T-cell (primary cell): ENCODE measurements around the gene IL16. TPM values are rescaled to one million over a fixed set of nuclear protein-coding genes. Genes with fewer than 3 reads are reported as not detected.

ENCODE experiments used
- ATAC-seq, 4 experiments: fragments of 200-7000 bp in 3 of 4; fragments of 150-1000 bp in 1 of 4; cut with Tn5 transposase; replicated peaks in 1 of 4; 1 replicate in 3 of 4; 2 replicates in 1 of 4; pipeline ENCODE4 v1.10.0; 2021; ENCODE audit warnings: moderate library complexity in 3 of 4, mild to moderate bottlenecking in 2 of 4, moderate number of reproducible peaks in 1 of 4
- CTCF ChIA-PET, 2 donors: fragments of 300-600 bp; sonication (Branson Sonifier 250); formaldehyde crosslinking; loops; one replicate each; lab custom pipeline; 2022; ENCODE audit warnings: antibody characterized with exemption in 2 of 2; lab: Charles Lee
- POLR2A ChIA-PET, 2 donors: fragments of 300-600 bp; sonication (Branson Sonifier 250); formaldehyde crosslinking; loops; one replicate each; lab custom pipeline; 2022; ENCODE audit warnings: antibody characterized with exemption in 2 of 2; lab: Charles Lee
- DNase-seq, 35 experiments: peaks; one replicate each; pipeline versions ENCODE4 v3.0.0 to v3.0.0-alpha.2; 2013 to 2023
- H3K27ac ChIP-seq: one replicate; pipeline ENCODE4 v1.5.1; 2013; ENCODE audit warnings: low read length
- H3K27me3 ChIP-seq, 2 experiments: replicated peaks in 1 of 2; 1 replicate in 1 of 2; 2 replicates in 1 of 2; pipeline versions ENCODE4 v1.6.1 to v1.7.0; 2013; ENCODE audit warnings: low read length in 1 of 2, mixed read lengths in 1 of 2; ENCODE audit not compliant: control insufficient read depth in 2 of 2, insufficient read depth in 2 of 2; ENCODE audit errors: extremely low read depth in 1 of 2
- H3K36me3 ChIP-seq, 2 donors: 1 replicate in 1 of 2; 2 replicates in 1 of 2; pipeline versions ENCODE4 v1.6.1 to v1.7.0; 2013; ENCODE audit warnings: low read length in 1 of 2; ENCODE audit not compliant: control insufficient read depth in 2 of 2, insufficient read depth in 1 of 2; ENCODE audit errors: extremely low read depth in 1 of 2
- H3K4me1 ChIP-seq, 2 experiments: 1 replicate in 1 of 2; 2 replicates in 1 of 2; pipeline versions ENCODE4 v1.6.1 to v1.7.0; 2013; ENCODE audit warnings: low read length in 2 of 2, mixed read lengths in 1 of 2; ENCODE audit not compliant: insufficient read depth in 2 of 2, control insufficient read depth in 1 of 2; ENCODE audit errors: extremely low read depth in 1 of 2
- H3K4me3 ChIP-seq, 2 donors: 1 replicate in 1 of 2; 2 replicates in 1 of 2; pipeline versions ENCODE4 v1.5.1 to v1.7.0; 2013; ENCODE audit warnings: mild to moderate bottlenecking in 2 of 2, low read length in 1 of 2, moderate library complexity in 1 of 2; ENCODE audit not compliant: control insufficient read depth in 1 of 2; ENCODE audit errors: extremely low read depth in 1 of 2
- H3K9me3 ChIP-seq: 2 replicates; pipeline ENCODE4 v1.7.0; 2013
- H3K27ac Mint-ChIP-seq, 2 donors: one replicate each; pipeline ENCODE4 v1.8.0; 2020 to 2021; ENCODE audit warnings: mild to moderate bottlenecking in 2 of 2, mixed read lengths in 2 of 2
- H3K27me3 Mint-ChIP-seq, 2 donors: one replicate each; pipeline ENCODE4 v1.8.0; 2021 to 2022; ENCODE audit warnings: mixed read lengths in 2 of 2
- H3K36me3 Mint-ChIP-seq: one replicate; pipeline ENCODE4 v1.8.0; 2021; ENCODE audit warnings: mixed read lengths
- H3K4me1 Mint-ChIP-seq, 3 donors: one replicate each; pipeline ENCODE4 v1.8.0; 2020 to 2022; ENCODE audit warnings: mixed read lengths in 3 of 3, mild to moderate bottlenecking in 1 of 3
- H3K4me3 Mint-ChIP-seq, 3 donors: one replicate each; pipeline ENCODE4 v1.8.0; 2020 to 2022; ENCODE audit warnings: mild to moderate bottlenecking in 3 of 3, mixed read lengths in 3 of 3, moderate library complexity in 3 of 3
- H3K9me3 Mint-ChIP-seq, 3 donors: one replicate each; pipeline ENCODE4 v1.8.0; 2020 to 2022; ENCODE audit warnings: mixed read lengths in 3 of 3
- WGBS: methylation state at CpG from one replicate; pipeline ENCODE4 v1.1.5; 2013; ENCODE audit warnings: missing lambda C conversion rate; ENCODE audit not compliant: insufficient coverage; 5-methylcytosine and 5-hydroxymethylcytosine counted together
- total RNA-seq, 35 experiments: library from RNA in 6 of 35; stranded (reverse) in 6 of 35; fragments of 120-200 nt in 1 of 35; gene quantifications; one replicate each; pipeline versions ENCODE4 v1.2.1 to v1.2.4 and lab custom pipeline; 2013 to 2026

The IL16 gene
- total RNA-seq, 5 donors from 2014 or later (not counting 1 experiment from before 2014, with no cell fraction given), result 143 to 319 (median 299) TPM

DNA sequence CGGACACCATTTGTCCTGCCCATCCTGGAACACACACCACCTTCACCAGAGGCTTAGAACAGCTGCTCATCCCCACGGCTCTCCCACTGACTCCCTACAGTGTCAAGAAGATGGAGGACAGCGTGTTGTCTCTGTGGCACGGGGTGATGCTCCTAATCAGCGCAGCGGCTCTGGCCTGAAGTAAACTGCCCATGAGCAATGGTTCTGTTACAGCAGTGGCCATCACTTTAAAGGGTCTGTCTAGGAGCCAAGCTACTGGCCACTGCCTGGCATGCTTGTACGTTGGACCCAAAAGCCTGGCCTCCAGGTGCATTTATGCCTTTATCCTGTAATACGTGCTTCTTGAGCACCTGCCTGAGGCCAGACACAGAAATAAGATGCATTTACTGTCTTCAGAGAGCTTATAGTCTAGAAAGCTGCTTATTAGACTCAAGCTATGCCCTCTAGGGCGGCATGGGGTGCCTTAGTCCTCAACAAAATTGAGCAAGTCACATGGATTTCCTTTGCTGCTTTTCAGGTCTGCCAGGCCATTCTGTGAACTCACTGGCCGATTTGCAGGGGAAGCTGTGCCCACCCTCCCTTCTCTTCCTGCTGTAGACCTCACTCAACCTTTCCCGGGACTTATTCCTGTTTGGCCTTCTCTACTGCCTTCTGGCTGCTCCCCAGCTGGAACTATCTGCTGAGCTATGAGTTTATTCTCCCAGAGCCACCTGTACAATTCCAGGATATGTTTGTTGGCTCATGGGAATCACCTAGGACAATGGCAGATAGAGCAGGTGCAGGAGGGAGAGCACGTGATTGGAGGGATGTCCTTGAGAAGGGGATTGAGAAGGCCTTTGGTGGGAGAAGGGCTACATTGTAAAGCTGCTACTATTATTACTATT is 75.3 kb downstream of the IL16 start:
- H3K9me3 ChIP-seq, result no peaks in the 10 kb centered on the region
- Mint-ChIP-seq H3K4me3 (no peak overlapping the region), H3K27me3 (no peaks in the 10 kb centered on the region), H3K36me3 (peaks cover 4% of the 10 kb centered on the region), H3K4me1 (peaks cover 30 to 41% (median 40%) of the 10 kb centered on the region in 3 donors), H3K27ac (no peak overlapping the region), H3K9me3 (peaks cover 2 to 5% (median 2%) of the 10 kb centered on the region in 3 donors)
- 91% methylated on average over 11 of the region's 12 CpGs for WGBS
- H3K36me3 ChIP-seq, result no peaks in the 10 kb centered on the region
- H3K4me3 ChIP-seq, result no peak overlapping the region
- ATAC-seq, result no peak
- no peak for DNase-seq
- H3K4me1 ChIP-seq, result peaks cover 28 to 30% of the 10 kb centered on the region in 2 experiments
- CTCF ChIA-PET, result interaction anchor here (0.6 to 1.5 kb wide), 3 partner anchors 14 to 873 kb away, joined by 3 to 5 read pairs (median 3); no protein-coding TSS in a partner anchor
- H3K27ac ChIP-seq, result no peak overlapping the region
- H3K27me3 ChIP-seq, result no peaks in the 10 kb centered on the region
- POLR2A ChIA-PET, result no interaction called here

DNA sequence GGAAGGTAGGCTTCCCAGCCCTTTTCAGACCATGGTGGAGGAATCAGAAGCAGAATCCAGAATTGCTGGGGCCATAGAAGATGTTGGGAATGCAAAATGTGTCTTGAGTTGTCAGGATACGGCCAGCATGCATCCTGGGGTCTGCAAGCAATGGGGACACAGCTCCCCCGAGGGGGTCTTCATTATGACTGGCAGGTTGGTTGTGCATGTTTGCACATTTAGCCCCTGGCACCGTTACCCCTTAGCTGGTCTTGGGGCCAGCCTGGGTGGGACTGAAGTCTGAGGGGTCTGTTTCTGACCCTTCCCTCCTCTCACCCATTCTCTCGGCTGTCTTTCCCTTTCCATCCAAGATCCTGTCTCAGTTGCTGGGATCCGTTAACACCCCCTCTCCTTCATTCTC is 76.5 kb downstream of the IL16 start:
- Mint-ChIP-seq H3K4me3 (no peak overlapping the region), H3K4me1 (peaks cover 37 to 40% (median 38%) of the 10 kb centered on the region in 3 donors), H3K27ac (no peak overlapping the region), H3K27me3 (no peaks in the 10 kb centered on the region), H3K36me3 (peaks cover 6% of the 10 kb centered on the region), H3K9me3 (peaks cover 3 to 7% (median 7%) of the 10 kb centered on the region in 3 donors)
- Histone ChIP-seq H3K9me3 (no peaks in the 10 kb centered on the region), H3K27me3 (no peaks in the 10 kb centered on the region), H3K4me1 (peaks cover 26 to 29% of the 10 kb centered on the region in 2 experiments), H3K27ac (no peak overlapping the region), H3K4me3 (no peak overlapping the region), H3K36me3 (no peaks in the 10 kb centered on the region)
- CTCF ChIA-PET, result interaction anchor here (0.7 to 3.0 kb wide), 4 partner anchors 19 to 127 kb away, joined by 3 to 27 read pairs (median 4); no protein-coding TSS in a partner anchor
- 67% methylated on average over 1 of the region's 5 CpGs for WGBS
- POLR2A ChIA-PET, result no interaction called here
- DNase-seq, result no peak
- no peak for ATAC-seq

DNA sequence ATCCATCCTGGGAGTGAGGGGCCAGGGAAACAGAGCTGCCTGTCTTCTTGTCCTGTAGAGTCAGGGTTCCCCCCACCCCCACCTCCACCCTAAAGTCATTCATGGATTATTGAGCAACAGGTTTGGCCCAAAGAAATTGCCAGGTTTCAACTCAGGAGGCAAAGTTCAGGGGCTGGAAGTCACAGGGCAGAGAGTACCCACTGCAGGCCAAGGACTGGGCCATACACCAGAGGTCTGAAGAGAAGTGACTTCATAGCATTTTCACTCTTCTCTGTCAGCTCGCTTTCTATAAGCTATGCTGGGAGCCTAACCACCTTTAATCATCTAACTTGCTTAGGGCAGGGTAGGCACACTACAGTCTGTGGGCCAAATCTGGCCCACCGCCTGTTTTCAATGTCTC is 77.2 kb downstream of the IL16 start:
- no peaks in the 10 kb centered on the region for H3K27me3 Mint-ChIP-seq
- DNase-seq (no peak), ATAC-seq (no peak)
- CTCF ChIA-PET, result interaction anchor here (0.6 to 3.0 kb wide), 12 partner anchors 7 to 130 kb away, joined by 3 to 27 read pairs (median 6); no protein-coding TSS in a partner anchor
- Histone ChIP-seq H3K4me1 (peaks cover 20 to 23% of the 10 kb centered on the region in 2 experiments), H3K36me3 (no peaks in the 10 kb centered on the region), H3K27me3 (no peaks in the 10 kb centered on the region), H3K9me3 (no peaks in the 10 kb centered on the region), H3K4me3 (no peak overlapping the region), H3K27ac (no peak overlapping the region)
- H3K4me3 Mint-ChIP-seq, result no peak overlapping the region
- peaks cover 39 to 44% (median 42%) of the 10 kb centered on the region in 3 donors for H3K4me1 Mint-ChIP-seq
- H3K27ac Mint-ChIP-seq, result no peak overlapping the region
- peaks cover 6% of the 10 kb centered on the region for H3K36me3 Mint-ChIP-seq
- peaks cover 3 to 7% (median 7%) of the 10 kb centered on the region in 3 donors for H3K9me3 Mint-ChIP-seq
- no CpG with 5 or more reads among the region's 2 CpGs for WGBS
- POLR2A ChIA-PET, result no interaction called here

DNA sequence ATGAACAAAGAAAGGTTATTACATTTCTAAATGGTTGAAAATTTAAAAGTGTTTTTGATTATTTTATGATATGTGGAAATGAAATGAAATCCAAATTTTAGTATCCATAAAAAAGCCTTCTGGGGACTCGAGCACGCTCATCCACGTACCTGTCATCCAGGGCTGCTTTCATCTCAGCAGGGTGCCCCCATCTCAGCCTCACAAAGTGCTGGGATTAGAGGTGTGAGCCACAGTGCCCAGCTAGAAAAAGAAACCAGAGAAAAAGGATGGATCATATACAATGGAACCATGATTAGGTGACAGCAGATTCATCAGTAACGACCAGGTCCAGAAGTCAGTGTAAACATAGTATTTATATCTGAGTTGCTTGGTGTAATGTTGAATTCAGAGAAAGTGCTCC is 77.6 kb downstream of the IL16 start:
- POLR2A ChIA-PET, result no interaction called here
- H3K4me1 ChIP-seq, result peaks cover 16 to 19% of the 10 kb centered on the region in 2 experiments
- Mint-ChIP-seq H3K4me1 (peaks cover 37 to 44% (median 42%) of the 10 kb centered on the region in 3 donors), H3K36me3 (peaks cover 6% of the 10 kb centered on the region), H3K4me3 (peak overlapping the region in 1 of 3 donors; percentile 50), H3K27ac (peak overlapping the region in 1 of 2 donors; percentile 84), H3K9me3 (peaks cover 3 to 7% (median 7%) of the 10 kb centered on the region in 3 donors), H3K27me3 (no peaks in the 10 kb centered on the region)
- no peaks in the 10 kb centered on the region for H3K9me3 ChIP-seq
- H3K4me3 ChIP-seq, result no peak overlapping the region
- H3K27ac ChIP-seq, result no peak overlapping the region
- H3K27me3 ChIP-seq, result no peaks in the 10 kb centered on the region
- DNase-seq (no peak), ATAC-seq (no peak)
- 100% methylated on average over 2 of the region's 4 CpGs for WGBS
- no peaks in the 10 kb centered on the region for H3K36me3 ChIP-seq
- CTCF ChIA-PET, result interaction anchor here (0.6 to 3.0 kb wide), 14 partner anchors 8 to 130 kb away, joined by 3 to 27 read pairs (median 7); no protein-coding TSS in a partner anchor

DNA sequence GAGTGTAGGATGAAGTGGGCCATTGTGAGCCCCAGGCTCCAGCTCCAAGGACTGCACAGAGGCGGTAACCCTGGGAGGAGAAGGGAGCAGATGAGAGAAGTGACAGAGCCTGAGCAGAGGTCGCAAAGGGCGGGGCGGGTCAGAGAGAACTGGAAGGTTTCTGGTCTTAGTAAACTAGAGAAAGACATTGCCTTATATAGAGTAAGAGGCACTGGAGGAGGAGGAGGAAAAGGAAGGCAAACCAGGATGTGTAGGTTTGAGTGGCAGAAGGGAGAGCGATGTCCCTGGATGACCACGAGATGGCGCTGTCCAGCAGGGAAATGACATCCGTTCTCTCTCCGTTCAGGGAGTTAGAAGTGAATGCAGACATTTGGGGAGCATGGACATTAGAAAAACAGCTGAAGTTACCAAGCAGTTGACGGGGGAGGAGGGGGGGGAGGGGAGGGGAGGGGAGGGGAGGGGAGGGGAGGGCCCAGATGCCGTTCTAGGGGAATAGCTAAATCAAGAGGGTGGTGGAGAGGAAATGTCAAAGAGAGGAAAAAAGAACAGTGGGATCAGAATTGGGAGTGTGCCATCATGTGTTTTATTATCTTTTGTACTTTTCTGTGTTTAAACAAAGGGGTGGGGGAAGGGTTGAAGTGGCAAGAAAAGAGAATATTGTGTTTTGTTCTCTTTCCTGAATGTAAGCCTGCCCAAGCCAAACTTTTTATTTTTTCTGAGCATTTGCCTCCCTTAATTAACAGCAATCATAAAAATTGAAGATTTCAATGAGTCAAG is 78.4 kb downstream of the IL16 start:
- Mint-ChIP-seq H3K9me3 (peaks cover 3 to 7% (median 7%) of the 10 kb centered on the region in 3 donors), H3K27me3 (no peaks in the 10 kb centered on the region), H3K4me1 (peaks cover 43 to 49% (median 48%) of the 10 kb centered on the region in 3 donors), H3K36me3 (peaks cover 6% of the 10 kb centered on the region), H3K27ac (peak overlapping the region; percentile 81 to 84), H3K4me3 (peak overlapping the region in 1 of 3 donors; percentile 50)
- Histone ChIP-seq H3K27me3 (no peaks in the 10 kb centered on the region), H3K36me3 (no peaks in the 10 kb centered on the region), H3K9me3 (no peaks in the 10 kb centered on the region), H3K4me3 (no peak overlapping the region), H3K4me1 (peaks cover 19 to 21% of the 10 kb centered on the region in 2 experiments), H3K27ac (no peak overlapping the region)
- peak; percentile 88 to 95 (median 94) for ATAC-seq
- CTCF ChIA-PET, result interaction anchor here (0.7 to 3.0 kb wide), 27 partner anchors 9 to 135 kb away, joined by 3 to 27 read pairs (median 4); partner anchors contain the start of gene STARD5 (in 1 of the 2)
- DNase-seq, result peak; percentile 52 to 93 (median 76)
- POLR2A ChIA-PET, result interaction anchor here (0.5 to 0.6 kb wide), 3 partner anchors 12 to 62 kb away, joined by 3 to 4 read pairs (median 3); no protein-coding TSS in a partner anchor
- 15% methylated on average over 7 of the region's 11 CpGs for WGBS
